Measurements from ENCODE around the gene SUV39H2.

DNA sequence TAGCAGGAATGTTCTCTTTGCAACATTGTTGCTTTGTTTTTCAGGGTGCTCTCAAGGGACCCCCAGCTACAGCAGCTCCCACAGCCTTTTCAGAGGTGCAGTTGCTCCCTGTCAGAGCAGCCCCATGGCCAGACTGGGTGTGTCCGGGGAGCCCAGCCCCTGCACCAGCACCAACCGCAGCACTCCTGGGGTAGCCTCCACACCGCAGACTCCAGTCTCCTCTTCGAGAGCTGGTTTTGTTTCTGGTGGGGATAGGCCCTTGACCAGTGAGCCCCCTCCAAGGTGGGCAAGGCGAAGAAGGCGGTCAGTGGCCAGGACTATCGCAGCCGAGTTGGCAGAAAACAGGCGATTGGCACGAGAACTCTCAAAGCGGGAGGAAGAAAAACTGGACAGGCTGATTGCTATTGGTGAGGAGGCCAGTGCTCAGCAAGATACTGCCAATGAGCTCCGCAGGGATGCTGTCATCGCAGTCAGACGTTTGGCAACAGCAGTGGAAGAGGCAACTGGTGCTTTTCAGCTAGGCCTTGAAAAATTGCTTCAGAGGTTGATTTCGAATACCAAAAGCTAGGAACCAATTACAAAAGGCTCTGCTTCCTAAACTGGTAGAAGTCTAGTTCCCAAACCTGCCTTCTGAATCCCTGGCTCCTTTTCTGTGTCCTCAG lies 35.2 kb upstream of the SUV39H2 start:
- TF ChIP-seq POLR2A (IDR thresholded peaks at IDR 0.05), result no peak
- TF ChIP-seq, protein P1, sequence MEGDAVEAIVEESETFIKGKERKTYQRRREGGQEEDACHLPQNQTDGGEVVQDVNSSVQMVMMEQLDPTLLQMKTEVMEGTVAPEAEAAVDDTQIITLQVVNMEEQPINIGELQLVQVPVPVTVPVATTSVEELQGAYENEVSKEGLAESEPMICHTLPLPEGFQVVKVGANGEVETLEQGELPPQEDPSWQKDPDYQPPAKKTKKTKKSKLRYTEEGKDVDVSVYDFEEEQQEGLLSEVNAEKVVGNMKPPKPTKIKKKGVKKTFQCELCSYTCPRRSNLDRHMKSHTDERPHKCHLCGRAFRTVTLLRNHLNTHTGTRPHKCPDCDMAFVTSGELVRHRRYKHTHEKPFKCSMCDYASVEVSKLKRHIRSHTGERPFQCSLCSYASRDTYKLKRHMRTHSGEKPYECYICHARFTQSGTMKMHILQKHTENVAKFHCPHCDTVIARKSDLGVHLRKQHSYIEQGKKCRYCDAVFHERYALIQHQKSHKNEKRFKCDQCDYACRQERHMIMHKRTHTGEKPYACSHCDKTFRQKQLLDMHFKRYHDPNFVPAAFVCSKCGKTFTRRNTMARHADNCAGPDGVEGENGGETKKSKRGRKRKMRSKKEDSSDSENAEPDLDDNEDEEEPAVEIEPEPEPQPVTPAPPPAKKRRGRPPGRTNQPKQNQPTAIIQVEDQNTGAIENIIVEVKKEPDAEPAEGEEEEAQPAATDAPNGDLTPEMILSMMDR (IDR thresholded peaks at IDR 0.05), result no peak

Data from body of pancreas (tissue), 4 donors.